SK-N-SH (cell line): ENCODE measurements around the gene TRIM67. TPM values are rescaled to one million over a fixed set of nuclear protein-coding genes. Genes with fewer than 3 reads are reported as not detected.

Experiments used
- CTCF ChIA-PET: fragments of 300-600, 350-600 bp; formaldehyde crosslinking; extraction: SDS; loops from one replicate; lab custom pipeline; 2021; lab: Yijun Ruan, JAX
- POLR2A ChIA-PET: fragments of 350-600 bp; sonication (Branson Sonifier 250); formaldehyde crosslinking; extraction: SDS; loops from one replicate; lab custom pipeline; 2020; ENCODE audit warnings: antibody characterized with exemption, inconsistent platforms; lab: Yijun Ruan, JAX
- DNase-seq: peaks from one replicate; pipeline ENCODE4 v3.0.0; 2012
- H2AFZ ChIP-seq: fragments of 200-600 bp; sonication (generic); 2 replicates; pipeline ENCODE4 v1.8.1; 2016; ENCODE audit warnings: antibody characterized with exemption, mild to moderate bottlenecking, low read depth
- H3F3A ChIP-seq: fragments of 200-600 bp; sonication (generic); replicated peaks from 2 replicates; pipeline ENCODE3; 2016; ENCODE audit warnings: antibody characterized with exemption, mild to moderate bottlenecking; ENCODE audit not compliant: insufficient read depth
- H3K27ac ChIP-seq, 2 experiments: fragments of 200-500 bp in 1 of 2; fragments of 200-600 bp in 1 of 2; sonication (Bioruptor generic) in 1 of 2; sonication (generic), shearing (Covaris generic) in 1 of 2; 2 replicates each; pipeline versions ENCODE4 v1.5.1 to v1.6.1; 2014 to 2016; ENCODE audit warnings: low read depth in 2 of 2, inconsistent platforms in 1 of 2, low read length in 1 of 2, mild to moderate bottlenecking in 1 of 2, mixed read lengths in 1 of 2
- H3K27me3 ChIP-seq: fragments of 200-600 bp; sonication (generic), shearing (Covaris generic); 2 replicates; pipeline ENCODE4 v1.6.1; 2016; ENCODE audit warnings: mixed run types; ENCODE audit not compliant: insufficient read depth
- H3K36me3 ChIP-seq, 2 experiments: fragments of 200-500 bp in 1 of 2; fragments of 200-600 bp in 1 of 2; sonication (Bioruptor generic) in 1 of 2; sonication (generic) in 1 of 2; replicated peaks in 1 of 2; 2 replicates each; pipeline versions ENCODE3 to v1.5.1; 2014 to 2016; ENCODE audit warnings: low read length in 1 of 2, mild to moderate bottlenecking in 1 of 2; ENCODE audit not compliant: insufficient read depth in 2 of 2, control insufficient read depth in 1 of 2
- H3K4me1 ChIP-seq, 2 experiments: fragments of 200-500 bp in 1 of 2; fragments of 200-600 bp in 1 of 2; sonication (Bioruptor generic) in 1 of 2; sonication (generic), shearing (Covaris generic) in 1 of 2; 2 replicates each; pipeline versions ENCODE4 v1.5.1 to v1.6.1; 2014 to 2016; ENCODE audit warnings: low read depth in 1 of 2, low read length in 1 of 2, mixed run types in 1 of 2; ENCODE audit not compliant: insufficient read depth in 2 of 2, control insufficient read depth in 1 of 2
- H3K4me2 ChIP-seq: fragments of 200-600 bp; sonication (generic), shearing (Covaris generic); 2 replicates; pipeline ENCODE4 v1.6.1; 2017; ENCODE audit warnings: mixed run types
- H3K4me3 ChIP-seq, 2 experiments: fragments of 200-500 bp in 1 of 2; fragments of 200-600 bp in 1 of 2; sonication (Bioruptor generic) in 1 of 2; sonication (generic), shearing (Covaris generic) in 1 of 2; 2 replicates each; pipeline versions ENCODE4 v1.5.1 to v1.8.1; 2014 to 2016; ENCODE audit warnings: low read depth in 2 of 2, inconsistent platforms in 1 of 2, low read length in 1 of 2, mild to moderate bottlenecking in 1 of 2, mixed read lengths in 1 of 2, moderate library complexity in 1 of 2
- H3K79me2 ChIP-seq: fragments of 200-600 bp; sonication (generic); 2 replicates; pipeline ENCODE4 v1.8.1; 2017; ENCODE audit warnings: mild to moderate bottlenecking; ENCODE audit not compliant: insufficient read depth
- H3K9ac ChIP-seq: fragments of 200-600 bp; sonication (generic); 2 replicates; pipeline ENCODE4 v1.6.1; 2017; ENCODE audit warnings: mixed run types
- H3K9me2 ChIP-seq: fragments of 200-600 bp; sonication (generic); 2 replicates; pipeline ENCODE4 v1.6.1; 2017; ENCODE audit warnings: mixed run types
- H3K9me3 ChIP-seq: fragments of 200-600 bp; sonication (generic); 2 replicates; pipeline ENCODE4 v1.6.1; 2017; ENCODE audit warnings: mixed run types, mild to moderate bottlenecking, moderate library complexity
- H4K20me1 ChIP-seq: fragments of 200-600 bp; sonication (generic); 2 replicates; pipeline ENCODE4 v1.6.1; 2017; ENCODE audit warnings: mild to moderate bottlenecking, mixed run types; ENCODE audit not compliant: insufficient read depth
- CTCF ChIP-seq: fragments of 200-600 bp; sonication (generic); IDR thresholded peaks from 2 replicates; pipeline ENCODE4 v1.6.1; 2017; ENCODE audit warnings: antibody characterized with exemption, mild to moderate bottlenecking, moderate library complexity
- FOXJ3 ChIP-seq: sonication (generic); formaldehyde crosslinking; IDR thresholded peaks from 2 replicates; pipeline ENCODE4 v1.5.1; 2020; ENCODE audit warnings: mild to moderate bottlenecking, missing genetic modification reagents
- IRF3 ChIP-seq: fragments of 150-350 bp; IDR thresholded peaks from 2 replicates; pipeline ENCODE4 v1.6.1; 2016; ENCODE audit warnings: mild to moderate bottlenecking, low read depth, low read length
- JUND ChIP-seq: IDR thresholded peaks from 2 replicates; pipeline ENCODE4 v1.4.0; 2012
- NFIC ChIP-seq: IDR thresholded peaks from 2 replicates; pipeline ENCODE4 v1.4.0; 2012; ENCODE audit warnings: borderline replicate concordance
- POLR2AphosphoS5 ChIP-seq: IDR thresholded peaks from 2 replicates; pipeline ENCODE4 v1.6.1; 2012; ENCODE audit warnings: low read depth, low read length
- RAD21 ChIP-seq: IDR thresholded peaks from 2 replicates; pipeline ENCODE4 v1.6.1; 2012; ENCODE audit warnings: mild to moderate bottlenecking, low read length
- RFX5 ChIP-seq: IDR thresholded peaks from 2 replicates; pipeline ENCODE4 v1.6.1; 2012; ENCODE audit warnings: mild to moderate bottlenecking, improper control_type of control experiment, low read length
- RXRA ChIP-seq: IDR thresholded peaks from 2 replicates; pipeline ENCODE4 v1.4.0; 2012; ENCODE audit warnings: low read depth, mild to moderate bottlenecking, borderline replicate concordance
- TAF1 ChIP-seq: IDR thresholded peaks from 2 replicates; pipeline ENCODE4 v1.6.1; 2012; ENCODE audit warnings: low read depth, mild to moderate bottlenecking, low read length, moderate library complexity, borderline replicate concordance
- USF1 ChIP-seq: IDR thresholded peaks from 2 replicates; pipeline ENCODE4 v1.4.0; 2012; ENCODE audit warnings: low read depth, borderline replicate concordance
- WGBS: methylation state at CpG from one replicate; pipeline ENCODE4 v1.1.6; 2017; ENCODE audit warnings: low lambda C conversion rate; 5-methylcytosine and 5-hydroxymethylcytosine counted together
- polyA plus RNA-seq, 3 experiments: library from polyadenylated mRNA; depleted of rRNA; stranded (reverse); fragments of >200 nt; gene quantifications; 2 replicates each; pipeline ENCODE4 v1.2.3, GENCODE V29; 2012
- TF ChIP-seq, protein P1 (sequence below): IDR thresholded peaks from 2 replicates; pipeline ENCODE4 v1.4.0; 2012; ENCODE audit warnings: low read depth
- TF ChIP-seq, protein P2 (sequence below): fragments of 150-350 bp; IDR thresholded peaks from 2 replicates; pipeline ENCODE4 v1.6.1; 2017; ENCODE audit warnings: antibody characterized with exemption, low read length, low read depth, borderline replicate concordance
- TF ChIP-seq, protein P3 (sequence below): IDR thresholded peaks from 2 replicates; pipeline ENCODE4; 2012
- TF ChIP-seq, protein P4 (sequence below): IDR thresholded peaks from 2 replicates; pipeline ENCODE4 v1.4.0; 2012; ENCODE audit warnings: low read depth, borderline replicate concordance

Gene TRIM67
- polyA plus RNA-seq, 1 of the 3 experiments (the other 2 are of a cell fraction) = not detected

DNA sequence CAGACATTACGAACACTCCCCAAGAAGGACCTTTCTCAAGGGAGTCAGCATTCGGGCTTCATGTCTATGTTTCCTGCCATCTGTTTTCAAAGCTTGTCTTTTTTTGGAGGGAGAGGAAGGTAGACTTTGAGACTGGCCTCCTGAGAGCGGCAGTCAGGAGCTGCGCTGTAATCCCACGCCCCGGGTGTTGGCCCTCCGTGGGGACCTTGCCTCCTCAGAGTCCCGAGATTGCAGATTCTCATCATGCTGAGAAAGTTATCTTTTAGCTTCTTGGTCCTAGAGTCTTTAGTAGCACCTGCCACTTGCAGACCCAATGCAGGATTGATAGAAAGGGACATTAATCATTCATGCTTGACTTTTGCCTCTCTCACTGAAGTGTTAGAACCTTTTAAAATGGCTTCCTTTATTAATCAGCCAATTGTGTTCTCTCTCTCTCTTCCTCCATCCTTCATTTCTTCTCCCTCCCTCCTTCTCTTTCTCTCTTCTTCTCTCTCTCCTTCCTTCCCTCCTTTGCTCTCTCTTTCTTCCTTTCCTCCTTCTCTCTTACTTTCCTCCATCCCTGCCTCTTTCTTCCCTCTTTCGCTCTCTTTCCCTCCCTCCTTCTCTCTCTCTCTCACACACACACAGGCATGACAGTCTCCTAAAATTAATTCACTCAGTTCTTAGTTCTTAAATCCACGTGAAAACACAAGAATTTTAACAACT is 54.0 kb downstream of the TRIM67 start:
- Histone ChIP-seq H3K4me2 (no peak overlapping the region), H3K27ac (no peak overlapping the region), H3F3A (no peaks in the 10 kb centered on the region), H4K20me1 (no peaks in the 10 kb centered on the region), H3K9me3 (no peaks in the 10 kb centered on the region), H3K4me3 (no peak overlapping the region), H3K79me2 (no peaks in the 10 kb centered on the region), H2AFZ (no peak overlapping the region), H3K9me2 (no peaks in the 10 kb centered on the region), H3K4me1 (peaks cover 0 to 4% of the 10 kb centered on the region in 2 experiments; a peak in 1 of 4 replicates), H3K36me3 (no peaks in the 10 kb centered on the region), H3K27me3 (peaks cover 5% of the 10 kb centered on the region; the same call in 1 of the 2 replicates), H3K9ac (no peak overlapping the region)
- POLR2A ChIA-PET = interaction anchor here (0.9 kb wide), 1 partner anchor 237 kb away, joined by 3 read pairs; the partner anchor contains the start of genes ARV1 and TTC13
- no peak for TF ChIP-seq JUND
- TF ChIP-seq, protein P1, sequence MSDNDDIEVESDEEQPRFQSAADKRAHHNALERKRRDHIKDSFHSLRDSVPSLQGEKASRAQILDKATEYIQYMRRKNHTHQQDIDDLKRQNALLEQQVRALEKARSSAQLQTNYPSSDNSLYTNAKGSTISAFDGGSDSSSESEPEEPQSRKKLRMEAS = no peak
- TF ChIP-seq POLR2AphosphoS5 = no peak
- TF ChIP-seq NFIC = no peak
- TF ChIP-seq RAD21 = no peak
- TF ChIP-seq, protein P2, sequence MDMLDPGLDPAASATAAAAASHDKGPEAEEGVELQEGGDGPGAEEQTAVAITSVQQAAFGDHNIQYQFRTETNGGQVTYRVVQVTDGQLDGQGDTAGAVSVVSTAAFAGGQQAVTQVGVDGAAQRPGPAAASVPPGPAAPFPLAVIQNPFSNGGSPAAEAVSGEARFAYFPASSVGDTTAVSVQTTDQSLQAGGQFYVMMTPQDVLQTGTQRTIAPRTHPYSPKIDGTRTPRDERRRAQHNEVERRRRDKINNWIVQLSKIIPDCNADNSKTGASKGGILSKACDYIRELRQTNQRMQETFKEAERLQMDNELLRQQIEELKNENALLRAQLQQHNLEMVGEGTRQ = no peak
- TF ChIP-seq USF1 = no peak
- WGBS = 72% methylated on average over 10 of the region's 10 CpGs
- DNase-seq = no peak
- CTCF ChIA-PET = interaction anchor here (1.2 to 2.5 kb wide), 2 partner anchors 281 to 417 kb away, joined by 3 to 12 read pairs; no protein-coding TSS in a partner anchor

DNA sequence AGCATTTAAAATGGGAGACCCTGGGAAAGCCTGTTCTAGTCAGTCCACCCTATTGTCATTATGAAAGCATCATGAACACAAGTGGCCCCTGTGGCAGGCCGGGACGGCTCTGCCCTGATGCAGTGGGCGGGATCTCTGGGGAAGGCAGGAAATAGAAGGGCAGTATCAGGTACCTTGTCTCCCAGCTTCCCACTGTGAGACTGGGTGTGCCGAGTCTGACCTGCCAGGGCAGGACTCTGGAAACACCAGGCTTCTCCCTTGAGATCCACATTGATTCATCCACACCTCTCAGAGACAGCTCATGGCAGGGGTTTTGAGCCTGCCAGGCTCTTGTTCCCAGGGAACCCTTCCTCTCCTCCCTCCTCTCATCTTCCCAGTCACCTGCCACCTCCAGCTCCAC is 54.6 kb downstream of the TRIM67 start:
- Histone ChIP-seq H3F3A (no peaks in the 10 kb centered on the region), H3K27me3 (peaks cover 5% of the 10 kb centered on the region; the same call in 1 of the 2 replicates), H3K4me3 (no peak overlapping the region), H3K9me2 (no peaks in the 10 kb centered on the region), H3K4me2 (no peak overlapping the region), H2AFZ (no peak overlapping the region), H4K20me1 (no peaks in the 10 kb centered on the region), H3K9ac (no peak overlapping the region), H3K4me1 (peaks cover 0 to 2% of the 10 kb centered on the region in 2 experiments; a peak in 1 of 4 replicates), H3K9me3 (no peaks in the 10 kb centered on the region), H3K36me3 (no peaks in the 10 kb centered on the region), H3K27ac (no peak overlapping the region), H3K79me2 (no peaks in the 10 kb centered on the region)
- ChIA-PET POLR2A (no interaction called here), CTCF (interaction anchor here (0.9 to 1.2 kb wide), 2 partner anchors 10 to 281 kb away, joined by 3 read pairs; no protein-coding TSS in a partner anchor)
- no peak for DNase-seq
- 100% methylated on average over 1 of the region's 4 CpGs for WGBS
- TF ChIP-seq POLR2AphosphoS5 = no peak
- TF ChIP-seq CTCF = no peak
- TF ChIP-seq, protein P3, sequence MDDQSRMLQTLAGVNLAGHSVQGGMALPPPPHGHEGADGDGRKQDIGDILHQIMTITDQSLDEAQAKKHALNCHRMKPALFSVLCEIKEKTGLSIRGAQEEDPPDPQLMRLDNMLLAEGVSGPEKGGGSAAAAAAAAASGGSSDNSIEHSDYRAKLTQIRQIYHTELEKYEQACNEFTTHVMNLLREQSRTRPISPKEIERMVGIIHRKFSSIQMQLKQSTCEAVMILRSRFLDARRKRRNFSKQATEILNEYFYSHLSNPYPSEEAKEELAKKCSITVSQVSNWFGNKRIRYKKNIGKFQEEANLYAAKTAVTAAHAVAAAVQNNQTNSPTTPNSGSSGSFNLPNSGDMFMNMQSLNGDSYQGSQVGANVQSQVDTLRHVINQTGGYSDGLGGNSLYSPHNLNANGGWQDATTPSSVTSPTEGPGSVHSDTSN = no peak
- TF ChIP-seq, protein P2 = no peak
- no peak for TF ChIP-seq RAD21
- no peak for TF ChIP-seq IRF3
- TF ChIP-seq RFX5 = no peak
- TF ChIP-seq FOXJ3 (CRISPR knock-in tag) = no peak
- TF ChIP-seq, protein P4, sequence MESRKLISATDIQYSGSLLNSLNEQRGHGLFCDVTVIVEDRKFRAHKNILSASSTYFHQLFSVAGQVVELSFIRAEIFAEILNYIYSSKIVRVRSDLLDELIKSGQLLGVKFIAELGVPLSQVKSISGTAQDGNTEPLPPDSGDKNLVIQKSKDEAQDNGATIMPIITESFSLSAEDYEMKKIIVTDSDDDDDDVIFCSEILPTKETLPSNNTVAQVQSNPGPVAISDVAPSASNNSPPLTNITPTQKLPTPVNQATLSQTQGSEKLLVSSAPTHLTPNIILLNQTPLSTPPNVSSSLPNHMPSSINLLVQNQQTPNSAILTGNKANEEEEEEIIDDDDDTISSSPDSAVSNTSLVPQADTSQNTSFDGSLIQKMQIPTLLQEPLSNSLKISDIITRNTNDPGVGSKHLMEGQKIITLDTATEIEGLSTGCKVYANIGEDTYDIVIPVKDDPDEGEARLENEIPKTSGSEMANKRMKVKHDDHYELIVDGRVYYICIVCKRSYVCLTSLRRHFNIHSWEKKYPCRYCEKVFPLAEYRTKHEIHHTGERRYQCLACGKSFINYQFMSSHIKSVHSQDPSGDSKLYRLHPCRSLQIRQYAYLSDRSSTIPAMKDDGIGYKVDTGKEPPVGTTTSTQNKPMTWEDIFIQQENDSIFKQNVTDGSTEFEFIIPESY = no peak
- TF ChIP-seq, protein P1 = no peak
- no peak for TF ChIP-seq TAF1
- no peak for TF ChIP-seq RXRA
